Measurements from ENCODE around the gene PRIM1.

The PRIM1 gene

DNA sequence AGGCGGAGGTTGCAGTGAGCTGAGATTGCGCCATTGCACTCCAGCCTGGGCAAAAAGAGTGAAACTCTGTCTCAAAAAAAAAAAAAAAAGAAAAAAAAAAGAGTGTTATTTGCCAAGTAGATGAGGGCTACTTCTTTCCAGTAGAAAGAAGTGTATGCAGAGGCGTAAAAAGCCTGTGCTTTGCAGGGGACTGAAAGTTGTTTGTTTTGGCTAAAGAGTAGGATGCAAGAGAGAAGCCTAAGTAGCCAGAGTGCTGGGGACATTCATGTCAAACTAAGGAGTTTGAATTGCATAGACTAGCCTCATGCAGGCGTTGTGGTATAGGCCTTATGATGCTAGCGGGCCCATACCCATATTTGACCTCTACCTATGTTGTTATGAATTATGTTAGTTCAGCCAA, 20.5 kb upstream of the PRIM1 start:
- DNase-seq (ENCODE audit: low read depth), result no peak
- no peak overlapping the region for H3K4me3 ChIP-seq (replicated peaks; ENCODE audit: low read depth, low read length)
- TF ChIP-seq, protein P1, sequence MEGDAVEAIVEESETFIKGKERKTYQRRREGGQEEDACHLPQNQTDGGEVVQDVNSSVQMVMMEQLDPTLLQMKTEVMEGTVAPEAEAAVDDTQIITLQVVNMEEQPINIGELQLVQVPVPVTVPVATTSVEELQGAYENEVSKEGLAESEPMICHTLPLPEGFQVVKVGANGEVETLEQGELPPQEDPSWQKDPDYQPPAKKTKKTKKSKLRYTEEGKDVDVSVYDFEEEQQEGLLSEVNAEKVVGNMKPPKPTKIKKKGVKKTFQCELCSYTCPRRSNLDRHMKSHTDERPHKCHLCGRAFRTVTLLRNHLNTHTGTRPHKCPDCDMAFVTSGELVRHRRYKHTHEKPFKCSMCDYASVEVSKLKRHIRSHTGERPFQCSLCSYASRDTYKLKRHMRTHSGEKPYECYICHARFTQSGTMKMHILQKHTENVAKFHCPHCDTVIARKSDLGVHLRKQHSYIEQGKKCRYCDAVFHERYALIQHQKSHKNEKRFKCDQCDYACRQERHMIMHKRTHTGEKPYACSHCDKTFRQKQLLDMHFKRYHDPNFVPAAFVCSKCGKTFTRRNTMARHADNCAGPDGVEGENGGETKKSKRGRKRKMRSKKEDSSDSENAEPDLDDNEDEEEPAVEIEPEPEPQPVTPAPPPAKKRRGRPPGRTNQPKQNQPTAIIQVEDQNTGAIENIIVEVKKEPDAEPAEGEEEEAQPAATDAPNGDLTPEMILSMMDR (IDR thresholded peaks at IDR 0.05; ENCODE audit: low read length, missing control alignments), result no peak

DNA sequence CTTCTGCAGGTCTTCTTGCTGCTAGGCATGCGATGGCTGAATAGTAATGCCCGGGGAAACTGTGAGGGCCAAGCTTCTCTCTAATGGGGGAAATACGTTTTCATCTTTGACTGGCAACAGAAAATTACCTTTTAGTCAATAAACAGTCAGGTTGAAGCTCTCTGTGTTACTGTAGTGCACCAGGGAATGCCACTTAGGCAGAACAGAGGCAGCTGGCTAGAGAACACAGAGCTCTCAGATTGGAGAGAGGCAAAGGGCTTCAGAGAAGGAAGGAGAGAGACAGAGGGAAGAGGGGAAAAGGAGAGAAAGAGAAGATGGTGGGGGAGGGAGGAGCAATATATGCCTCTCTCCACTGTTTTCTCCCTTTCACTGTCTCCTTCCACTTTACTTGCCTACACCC, 17.7 kb upstream of the PRIM1 start:
- no peak overlapping the region for H3K4me3 ChIP-seq (replicated peaks; ENCODE audit: low read depth, low read length)
- DNase-seq (ENCODE audit: low read depth), result no peak
- TF ChIP-seq, protein P1 (IDR thresholded peaks at IDR 0.05; ENCODE audit: low read length, missing control alignments), result no peak

DNA sequence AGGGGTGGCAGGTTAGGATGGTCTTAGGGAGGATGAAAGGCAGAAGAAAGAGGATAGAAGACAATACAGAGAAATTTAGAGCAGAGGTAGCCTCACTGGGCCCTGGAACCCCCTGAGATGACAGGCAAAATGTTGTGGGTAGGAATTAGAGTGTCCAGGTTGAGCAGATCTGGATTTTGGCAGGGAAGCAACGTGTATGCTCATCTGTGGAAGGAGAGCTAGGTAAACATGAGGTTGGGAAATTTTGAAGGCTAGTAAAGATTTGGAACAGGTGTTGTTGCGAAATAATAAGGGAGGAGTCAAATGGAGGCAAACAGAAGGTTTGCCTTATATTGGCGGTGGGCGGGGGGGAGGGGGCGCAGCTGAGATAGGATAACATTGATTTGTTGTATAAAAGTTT, 16.3 kb upstream of the PRIM1 start:
- TF ChIP-seq, protein P1 (IDR thresholded peaks at IDR 0.05; ENCODE audit: low read length, missing control alignments), result no peak
- DNase-seq (ENCODE audit: low read depth), result no peak
- H3K4me3 ChIP-seq (replicated peaks; ENCODE audit: low read depth, low read length), result no peak overlapping the region

DNA sequence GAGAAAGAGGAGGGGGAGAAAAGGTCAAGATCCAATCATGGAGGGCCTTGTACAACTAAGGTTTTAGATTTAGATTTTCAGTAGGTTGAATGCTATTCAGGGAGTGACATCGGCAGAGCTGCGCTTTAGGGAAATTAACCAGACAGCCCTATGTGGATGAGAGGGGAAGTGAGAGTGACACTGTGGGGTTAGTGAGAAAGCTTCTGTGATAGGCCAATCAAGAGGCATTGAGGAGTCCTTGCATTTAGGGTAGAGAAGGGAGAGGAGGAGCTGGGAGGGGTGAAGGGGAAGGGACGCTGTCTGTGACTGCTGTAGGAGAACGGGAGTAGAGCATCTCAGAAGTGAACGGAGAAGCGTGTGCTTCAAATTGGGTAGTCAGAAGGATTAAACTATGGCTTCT, 14.4 kb upstream of the PRIM1 start:
- TF ChIP-seq, protein P1 (IDR thresholded peaks at IDR 0.05; ENCODE audit: low read length, missing control alignments), result no peak
- no peak overlapping the region for H3K4me3 ChIP-seq (replicated peaks; ENCODE audit: low read depth, low read length)
- no peak for DNase-seq (ENCODE audit: low read depth)

DNA sequence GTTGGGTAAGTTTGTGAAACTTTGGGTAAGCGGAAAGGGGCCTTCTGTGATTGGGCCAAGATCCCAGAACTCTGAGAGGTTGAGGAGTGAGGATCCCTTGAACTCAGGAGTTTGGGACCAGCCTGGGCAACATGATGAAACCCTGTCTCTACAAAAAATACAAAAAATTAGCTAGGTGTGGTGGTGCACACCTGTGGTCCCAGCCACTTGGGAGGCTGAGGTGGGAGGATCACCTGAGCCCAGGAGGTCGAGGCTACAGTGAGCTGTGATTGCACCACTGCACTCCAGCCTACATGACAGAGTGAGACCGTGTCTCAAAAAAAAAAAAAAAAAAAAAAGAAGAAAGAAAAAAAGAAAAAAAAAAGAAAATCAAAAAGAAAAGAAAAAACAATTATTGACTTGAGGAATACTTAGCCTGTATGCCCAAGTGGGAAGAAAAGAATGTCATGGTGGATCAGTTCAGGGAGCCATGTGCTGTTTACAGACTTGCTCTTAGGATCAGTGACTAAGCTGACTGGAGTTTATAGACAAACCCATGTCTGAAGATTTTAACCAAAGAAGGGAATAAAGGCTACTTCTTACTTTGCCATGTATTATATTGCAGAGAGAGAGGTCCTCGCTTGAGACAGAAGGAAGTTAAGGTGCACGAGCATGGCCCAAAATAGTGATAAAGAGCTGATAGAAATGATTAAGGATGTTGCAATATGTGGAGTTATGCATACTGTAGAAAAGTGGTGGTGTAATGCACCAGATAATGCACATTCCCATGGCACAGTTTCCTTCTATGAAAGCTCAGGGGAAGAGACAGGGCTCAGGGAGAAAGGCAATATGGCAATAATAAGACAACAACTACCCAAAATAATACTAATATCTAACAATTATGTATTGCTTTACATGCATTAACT, 11.9 kb upstream of the PRIM1 start:
- TF ChIP-seq, protein P1 (IDR thresholded peaks at IDR 0.05; ENCODE audit: low read length, missing control alignments), result no peak
- DNase-seq (ENCODE audit: low read depth), result peak; percentile 23
- H3K4me3 ChIP-seq (replicated peaks; ENCODE audit: low read depth, low read length), result no peak overlapping the region

DNA sequence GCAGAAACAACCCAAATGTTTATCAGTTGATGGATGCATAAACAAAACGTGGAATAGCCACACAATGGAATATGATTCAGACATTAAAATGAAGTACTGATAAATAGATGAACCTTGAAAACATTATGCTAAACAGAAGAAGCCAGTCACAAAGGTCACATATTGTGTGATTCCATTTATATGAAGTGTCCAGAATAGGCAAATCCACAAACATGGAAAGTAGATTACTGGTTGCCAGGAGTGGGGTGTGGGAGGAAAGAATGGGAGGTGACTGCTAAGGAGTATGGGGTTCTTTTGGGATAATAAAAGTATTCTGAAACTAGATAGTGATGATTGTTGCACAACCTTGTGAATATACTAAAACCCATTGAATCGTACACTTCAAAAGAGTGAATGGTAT, 9.7 kb upstream of the PRIM1 start:
- TF ChIP-seq, protein P1 (IDR thresholded peaks at IDR 0.05; ENCODE audit: low read length, missing control alignments), result no peak
- no peak overlapping the region for H3K4me3 ChIP-seq (replicated peaks; ENCODE audit: low read depth, low read length)
- DNase-seq (ENCODE audit: low read depth), result no peak

DNA sequence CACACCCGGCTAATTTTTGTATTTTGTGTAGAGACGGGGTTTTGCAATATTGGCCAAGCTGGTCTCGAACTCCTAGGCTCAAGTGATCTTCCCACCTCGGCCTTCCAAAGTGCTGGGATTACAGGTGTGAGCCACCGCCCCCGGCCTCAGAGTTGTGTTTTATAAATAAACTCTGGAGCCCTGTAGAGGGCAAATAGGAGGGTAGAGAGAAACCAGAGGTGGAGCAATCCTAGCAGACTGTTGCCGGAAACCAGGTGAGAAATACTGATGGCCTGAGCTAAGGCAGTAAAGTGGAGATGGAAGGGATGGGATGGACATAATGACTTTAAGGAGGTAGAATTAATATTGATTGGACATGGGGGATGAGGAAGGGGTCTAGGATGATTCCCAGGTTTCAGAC, 8.3 kb upstream of the PRIM1 start:
- no peak overlapping the region for H3K4me3 ChIP-seq (replicated peaks; ENCODE audit: low read depth, low read length)
- TF ChIP-seq, protein P1 (IDR thresholded peaks at IDR 0.05; ENCODE audit: low read length, missing control alignments), result no peak
- no peak for DNase-seq (ENCODE audit: low read depth)

All from fibroblast of pulmonary artery (primary cell).